Mammary epithelial cell (primary cell): ENCODE data around the gene NHERF1.

Source experiments
- CTCF ChIP-seq, 2 donors: IDR thresholded peaks in 1 of 2; conservative IDR thresholded peaks in 1 of 2; 2 replicates each; pipeline ENCODE4 v1.5.1; 2011 to 2012; ENCODE audit warnings: inconsistent platforms in 2 of 2, low read length in 2 of 2, mild to moderate bottlenecking in 2 of 2, control low read depth in 1 of 2, low read depth in 1 of 2; ENCODE audit not compliant: insufficient read depth in 1 of 2; ENCODE audit errors: extremely low read depth in 1 of 2
- EZH2 ChIP-seq: IDR thresholded peaks from 2 replicates; pipeline ENCODE4 v1.6.1; 2012; ENCODE audit warnings: low read length, inconsistent platforms, borderline replicate concordance

- no peak for TF ChIP-seq CTCF (conservative IDR thresholded peaks at IDR 0.05 in 1 of 2, IDR thresholded peaks at IDR 0.05 in 1 of 2; ENCODE audit: extremely low read depth in 1 of 2, insufficient read depth in 1 of 2, low read depth in 1 of 2, low read length in 2 of 2)
- no peak for TF ChIP-seq EZH2
Observed at GRCh38 chr17:74777901-74778515, 29.6 kb downstream of the NHERF1 start.
